HG03457 (cell line): ENCODE results near the gene SPDYE4.

ENCODE experiments used
- ATAC-seq: cut with Tn5 transposase; IDR thresholded peaks from one replicate; pipeline ENCODE4 v1.9.1; 2021; ENCODE audit warnings: moderate number of reproducible peaks; ENCODE audit not compliant: unreplicated experiment

SPDYE4 gene

DNA sequence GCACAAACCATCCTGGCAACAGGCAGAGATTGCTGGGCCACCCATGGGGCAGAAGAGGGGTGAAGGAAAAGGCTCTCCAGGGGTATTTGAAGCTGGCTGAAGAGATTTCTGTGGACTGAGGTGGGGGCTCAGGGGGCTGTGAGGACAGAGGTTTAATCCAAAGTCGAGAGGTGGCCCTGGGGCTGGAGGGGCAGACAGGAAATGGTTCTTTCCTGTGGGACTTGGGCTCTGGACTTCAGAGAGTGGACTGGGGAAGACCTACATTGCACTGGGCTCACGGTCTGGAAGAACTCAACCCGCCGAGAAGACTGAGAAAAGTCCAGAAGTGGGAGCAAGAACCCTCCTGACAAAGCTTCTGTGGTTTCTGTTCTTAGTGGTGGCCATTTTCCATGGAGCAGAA is 16.6 kb downstream of the SPDYE4 start:
- no peak for ATAC-seq

DNA sequence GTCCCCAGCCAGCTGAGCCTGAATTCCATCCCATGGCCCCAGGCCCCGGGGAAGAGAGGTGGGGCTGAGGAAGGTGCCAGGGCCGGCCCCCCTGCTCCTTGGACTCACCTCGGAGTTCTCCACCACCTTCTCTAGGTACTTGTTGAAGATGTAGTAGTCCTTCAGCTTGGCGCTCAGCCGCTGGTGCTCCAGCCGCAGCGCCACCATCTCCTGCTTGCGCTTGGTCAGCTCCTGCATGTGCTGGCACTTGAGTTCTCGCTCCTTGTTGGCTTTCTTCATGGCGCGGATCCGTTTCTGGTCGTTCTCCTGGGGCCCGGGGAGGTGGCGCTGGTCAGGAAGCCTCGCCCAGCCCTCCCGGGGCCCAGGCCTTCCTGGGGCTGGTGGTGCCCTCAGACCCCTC is 17.0 kb downstream of the SPDYE4 start:
- no peak for ATAC-seq

DNA sequence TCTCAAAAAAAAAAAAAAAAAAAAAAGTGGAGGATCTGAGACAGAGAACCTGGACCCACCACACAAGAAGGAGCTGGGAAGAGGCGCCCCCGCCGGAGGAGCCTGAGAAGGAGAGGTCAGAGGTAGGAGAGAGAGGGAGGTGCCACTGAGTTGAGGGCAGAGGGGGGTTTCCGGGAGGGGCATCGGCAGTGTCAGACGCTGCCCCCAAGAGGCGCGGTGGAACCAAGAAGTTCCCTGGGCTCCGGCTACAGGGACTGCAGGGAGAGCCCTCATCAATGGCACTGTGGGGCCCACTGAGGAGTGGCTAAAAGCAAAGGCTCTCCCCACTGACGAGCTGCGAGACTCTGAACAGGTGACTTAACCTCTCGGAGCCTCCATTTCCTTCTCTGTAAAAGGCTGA is 17.9 kb downstream of the SPDYE4 start:
- ATAC-seq: no peak

DNA sequence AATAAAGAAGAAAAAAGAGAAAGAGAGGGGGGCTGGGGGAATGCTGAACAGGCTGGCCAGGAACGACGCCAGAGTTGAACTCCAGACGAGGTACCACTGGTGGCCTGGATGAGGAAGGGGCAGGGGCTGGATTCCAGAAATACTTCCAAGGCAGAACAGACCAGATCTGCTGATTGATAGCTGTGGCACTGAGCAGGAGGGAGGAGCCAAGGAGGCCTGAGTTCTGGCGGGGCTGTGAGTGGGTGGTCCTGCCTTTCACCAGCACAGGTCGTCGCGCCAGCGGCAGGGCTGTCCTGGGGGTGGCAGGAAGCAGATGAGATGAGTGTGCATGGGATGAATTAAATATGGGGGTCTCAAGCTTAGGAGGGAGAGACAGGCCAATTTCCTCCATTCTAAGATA is 19.2 kb downstream of the SPDYE4 start:
- no peak for ATAC-seq

DNA sequence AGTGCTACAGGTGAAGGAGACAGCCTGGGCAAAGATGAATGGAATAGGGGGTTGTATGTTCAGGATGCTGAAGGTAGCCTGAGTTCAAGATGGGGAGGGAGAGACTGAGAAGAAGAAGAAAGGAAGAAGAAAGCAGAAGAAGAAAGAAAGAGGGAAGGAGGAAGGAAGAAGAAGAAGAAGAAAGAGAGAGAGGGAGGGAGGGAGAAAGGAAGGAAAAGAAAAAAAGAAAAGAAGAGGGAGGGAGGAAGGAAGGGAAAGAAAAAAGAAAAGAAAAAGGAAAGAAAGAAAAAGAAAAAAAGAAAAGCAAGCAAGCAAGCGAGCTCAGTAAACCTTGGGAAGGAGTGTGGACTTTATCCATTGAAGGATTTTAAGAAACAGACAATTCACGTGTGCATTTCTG is 21.6 kb downstream of the SPDYE4 start:
- ATAC-seq: no peak

DNA sequence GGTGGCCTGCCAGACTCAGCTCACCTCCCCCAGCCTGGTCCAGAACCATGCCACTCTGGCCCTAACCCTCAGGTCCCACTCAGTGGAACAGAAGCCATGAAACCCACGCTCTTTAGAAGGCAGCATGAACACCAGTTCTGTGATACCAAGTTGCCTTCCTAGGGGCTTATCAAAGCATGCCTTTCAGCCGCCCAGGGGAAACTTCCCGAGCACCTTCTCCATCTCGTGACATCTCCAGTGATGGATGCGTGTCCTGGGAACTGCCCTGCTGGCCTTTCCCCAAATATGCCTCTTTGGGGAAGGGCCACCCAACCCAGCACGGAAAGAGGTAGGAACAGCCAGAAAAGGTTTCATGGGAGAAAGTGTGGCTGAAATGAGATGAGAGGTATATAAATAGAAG is 22.0 kb downstream of the SPDYE4 start:
- ATAC-seq: no peak

DNA sequence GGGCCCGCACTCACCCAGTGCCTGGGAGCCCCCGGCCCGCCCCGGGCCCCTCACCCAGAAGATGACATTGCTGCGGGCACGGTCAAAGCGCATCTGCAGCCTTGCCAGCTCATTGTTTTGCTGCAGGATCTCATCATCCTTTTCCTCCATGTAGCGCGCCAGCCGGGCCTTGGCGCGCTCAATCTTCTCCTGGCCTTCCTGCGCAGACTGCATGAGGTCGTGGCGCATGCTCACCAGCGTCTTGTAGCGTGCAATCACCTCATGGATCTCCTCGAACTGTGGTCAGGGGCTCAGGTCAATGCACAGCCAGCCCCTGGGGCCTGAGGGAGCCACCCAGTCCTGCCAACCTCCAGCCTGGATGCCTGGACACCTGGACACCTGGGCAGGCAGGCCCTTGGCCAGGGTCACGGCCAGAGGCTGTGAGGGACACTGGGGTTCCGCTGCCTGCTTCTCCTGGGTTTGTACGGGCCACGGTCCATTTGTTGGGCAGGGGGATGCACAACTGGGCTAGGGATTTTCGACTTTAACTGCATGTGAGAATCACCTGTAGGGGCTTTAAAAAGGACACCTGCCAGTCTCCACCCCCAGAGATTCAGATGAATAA is 22.9 kb downstream of the SPDYE4 start:
- no peak for ATAC-seq

DNA sequence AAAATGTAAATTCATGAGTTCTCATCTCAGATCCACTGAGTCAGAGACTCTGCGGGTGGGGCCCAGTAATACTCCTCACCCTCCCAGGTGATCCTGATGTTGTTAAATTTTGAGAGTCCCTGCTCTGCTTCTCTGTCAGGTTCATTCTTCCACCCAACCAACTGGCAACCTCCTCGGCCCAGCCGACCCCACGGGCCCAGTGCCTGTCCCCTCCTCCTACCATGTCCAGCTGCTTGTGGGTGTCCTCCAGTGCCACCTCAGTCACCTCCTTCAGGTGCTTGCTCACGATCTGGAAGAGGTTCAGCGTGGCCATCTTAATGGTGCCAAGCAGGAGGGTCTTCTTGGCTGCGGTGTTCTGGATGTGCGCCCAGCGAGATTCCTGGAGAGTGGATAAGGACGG is 23.5 kb downstream of the SPDYE4 start:
- ATAC-seq: no peak

DNA sequence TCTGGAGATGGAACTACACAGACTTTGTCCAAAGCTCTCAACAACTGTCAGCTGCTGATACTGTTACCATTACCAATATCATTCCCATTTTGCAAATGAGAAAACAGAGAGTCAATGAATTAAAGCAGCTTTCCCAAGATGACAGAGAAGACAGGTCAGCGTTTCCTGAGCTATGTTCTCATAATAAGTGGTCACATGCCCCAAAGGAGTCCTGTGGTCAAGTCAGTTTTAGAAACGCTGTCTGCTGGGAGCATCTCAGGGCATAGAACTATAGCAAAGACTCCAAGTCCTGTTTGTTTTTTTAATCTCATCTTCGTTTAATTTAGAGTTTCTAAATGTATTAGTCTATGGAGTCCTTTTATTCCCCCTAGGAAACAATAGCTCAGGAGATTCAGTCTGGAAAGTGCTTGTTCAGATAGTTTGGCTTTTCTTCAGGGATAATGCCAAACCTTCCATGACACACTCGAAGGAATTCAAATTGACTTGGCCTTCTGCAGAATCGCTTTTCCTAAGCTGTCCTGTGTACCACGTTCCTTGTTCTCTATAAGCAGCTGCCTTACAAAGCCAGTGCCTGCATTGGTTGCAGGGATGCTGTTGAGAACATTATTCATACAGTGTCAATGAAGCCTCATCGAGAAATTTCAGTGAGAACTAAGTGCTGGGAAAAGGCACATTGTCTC is 25.8 kb downstream of the SPDYE4 start:
- ATAC-seq: no peak

DNA sequence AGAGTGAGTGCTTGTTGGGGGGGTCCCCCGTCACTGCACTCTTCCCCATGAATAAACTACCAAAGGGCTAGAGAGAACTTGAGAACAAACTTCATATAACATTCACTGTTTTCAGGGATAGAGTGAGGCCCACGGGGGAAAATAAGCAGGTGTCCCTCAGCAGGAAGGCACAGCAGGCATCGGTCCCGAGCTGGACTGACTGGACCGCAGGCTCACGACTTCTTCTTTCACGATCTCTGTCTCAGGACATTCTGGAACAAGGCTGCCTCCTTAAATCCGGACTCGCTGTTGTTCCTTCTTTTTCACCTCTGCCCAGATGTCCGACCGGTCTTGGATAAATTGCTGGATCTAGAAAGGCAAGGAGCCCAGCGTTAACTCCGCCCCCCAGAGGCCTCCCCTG is 28.5 kb downstream of the SPDYE4 start:
- ATAC-seq: no peak

DNA sequence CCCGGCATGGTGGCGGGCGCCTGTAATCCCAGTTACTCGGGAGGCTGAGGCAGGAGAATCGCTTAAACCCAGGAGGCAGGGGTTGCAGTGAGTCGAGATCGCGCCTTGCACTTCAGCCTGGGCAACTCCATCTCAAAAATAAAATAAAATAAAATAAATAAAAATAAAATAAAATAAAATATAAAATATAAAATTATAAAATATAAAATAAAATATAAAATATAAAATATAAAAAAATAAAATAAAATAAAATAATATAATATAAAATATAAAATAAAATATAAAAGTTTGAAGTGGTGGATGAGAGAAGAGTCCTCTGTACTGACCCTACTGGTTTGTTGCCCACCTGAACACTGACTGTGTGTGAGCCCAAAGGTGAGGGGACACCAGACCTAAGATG is 28.9 kb downstream of the SPDYE4 start:
- ATAC-seq: no peak

DNA sequence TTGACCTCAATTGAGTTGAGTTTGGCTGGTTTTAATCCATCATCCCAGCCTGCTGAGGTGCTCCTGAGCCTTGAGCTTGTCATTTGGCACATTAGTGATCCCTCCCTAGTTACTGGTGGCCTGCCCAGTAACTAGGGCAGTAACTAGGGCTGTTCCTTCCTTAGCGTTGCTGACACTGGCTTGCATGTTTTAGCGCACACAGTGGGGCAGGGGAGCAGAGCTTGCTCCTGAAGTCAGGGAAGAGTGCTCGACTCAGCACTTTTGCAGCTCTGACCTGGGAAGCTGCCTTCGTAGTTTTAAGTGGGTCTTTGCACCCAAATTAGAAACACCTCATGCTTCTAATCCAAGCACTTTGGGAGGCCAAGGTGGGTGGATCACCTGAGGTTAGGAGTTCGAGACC is 29.4 kb downstream of the SPDYE4 start:
- no peak for ATAC-seq

DNA sequence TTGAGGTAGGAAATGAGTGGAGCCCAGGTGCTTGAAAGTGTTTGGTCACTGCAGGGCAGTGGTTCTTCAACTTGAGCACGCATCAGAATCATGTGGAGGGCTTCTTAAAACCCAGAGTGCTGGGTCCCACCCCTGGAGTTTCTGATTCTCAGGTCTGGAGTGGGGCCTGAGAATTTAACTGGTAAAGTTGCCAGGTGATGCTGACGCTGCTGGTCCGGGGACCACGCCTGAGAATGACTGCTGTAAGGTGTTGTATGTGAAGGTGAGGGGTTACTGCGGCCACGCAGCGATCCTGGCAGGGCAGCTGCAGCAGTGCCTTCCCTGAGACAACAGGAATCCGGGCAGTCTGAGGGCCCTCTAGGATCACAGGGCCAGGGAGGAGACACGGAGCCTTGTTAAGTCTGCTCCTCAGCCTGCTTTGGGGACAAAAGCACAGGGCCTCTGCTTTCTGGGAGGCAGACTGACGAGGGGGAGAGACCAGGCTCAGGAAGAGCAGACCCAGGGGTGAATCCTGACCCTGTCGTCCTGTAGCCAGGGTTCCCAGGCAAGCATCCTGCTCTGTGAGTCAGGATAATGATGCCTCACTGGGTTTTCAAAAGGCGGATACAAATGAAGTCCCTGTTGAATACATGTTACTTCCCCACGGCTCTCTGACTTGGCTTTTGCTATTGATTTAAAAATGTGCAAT is 30.0 kb downstream of the SPDYE4 start:
- no peak for ATAC-seq

DNA sequence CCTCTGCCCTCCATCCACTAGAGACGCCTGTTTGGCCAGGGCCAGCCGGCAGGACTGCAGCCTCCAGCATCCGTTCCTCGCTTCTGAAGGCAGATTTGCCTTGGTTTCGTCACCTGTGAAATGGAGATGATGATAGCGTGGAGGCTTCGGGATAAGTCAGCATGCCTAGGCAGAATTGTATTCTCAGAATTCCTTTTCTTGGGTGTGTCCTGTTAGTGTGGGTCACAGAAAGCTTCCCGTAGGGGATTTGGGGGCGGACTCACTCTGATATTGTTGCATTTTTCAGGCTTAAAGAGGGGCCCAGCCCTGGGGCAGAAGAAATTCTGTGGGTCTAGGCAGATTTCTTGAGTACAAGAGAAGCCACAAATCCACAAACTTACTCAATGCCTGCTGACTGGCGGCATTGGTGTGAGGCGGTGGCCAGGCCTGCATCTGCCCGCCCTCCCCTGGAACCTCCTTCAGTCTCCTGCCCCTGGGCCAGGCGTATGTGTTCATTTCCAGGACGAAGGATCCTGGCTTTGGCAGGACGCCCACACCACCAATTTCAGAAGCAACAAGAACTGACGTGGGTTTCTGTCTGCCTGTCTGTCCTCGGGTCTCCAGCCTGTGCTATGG is 31.3 kb downstream of the SPDYE4 start:
- ATAC-seq: no peak

DNA sequence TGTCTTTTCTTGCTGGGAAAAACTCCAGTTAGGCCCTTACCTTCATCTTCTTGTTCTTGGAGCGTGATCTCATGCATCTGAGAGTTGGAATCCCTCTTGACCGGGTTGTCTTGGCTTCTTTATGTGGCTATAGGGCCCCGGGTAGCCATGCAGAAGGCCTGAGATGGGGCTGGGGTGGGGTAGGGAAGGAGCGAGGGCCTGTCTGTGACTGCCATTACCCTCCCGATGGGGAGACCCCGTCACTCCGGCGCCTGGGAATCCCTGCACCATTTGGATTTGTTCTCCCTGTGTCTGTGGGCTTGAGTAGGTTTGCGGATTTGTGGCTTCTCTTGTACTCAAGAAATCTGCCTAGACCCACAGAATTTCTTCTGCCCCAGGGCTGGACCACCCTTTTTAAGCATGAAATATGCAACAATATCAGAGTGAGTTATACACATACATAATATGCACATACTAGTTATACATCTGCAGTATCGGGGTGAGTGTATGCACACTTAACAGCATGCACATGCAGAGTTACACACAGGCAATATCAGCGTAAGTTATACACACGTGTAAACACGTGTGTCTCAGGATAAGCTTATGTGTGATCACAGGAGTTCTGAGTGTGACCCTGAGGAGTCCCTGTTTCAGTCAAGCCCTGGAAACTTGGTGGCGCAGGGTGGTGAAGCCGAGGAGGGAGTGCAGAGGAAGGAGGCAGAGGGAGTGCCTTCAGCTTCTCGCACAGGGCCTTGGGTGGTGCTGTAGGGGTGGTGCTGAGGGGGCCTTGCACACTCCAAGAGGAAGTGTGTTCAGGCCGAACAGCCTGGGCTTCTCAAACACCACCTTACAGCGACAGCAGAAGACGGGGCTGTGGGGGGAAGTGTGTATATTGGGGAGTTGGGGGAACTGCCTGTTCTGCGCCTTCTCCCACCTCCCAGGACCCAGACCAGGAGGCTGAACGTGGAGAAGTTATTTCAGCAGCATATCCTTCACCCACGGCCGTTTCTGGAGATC is 32.2 kb downstream of the SPDYE4 start:
- no peak for ATAC-seq

DNA sequence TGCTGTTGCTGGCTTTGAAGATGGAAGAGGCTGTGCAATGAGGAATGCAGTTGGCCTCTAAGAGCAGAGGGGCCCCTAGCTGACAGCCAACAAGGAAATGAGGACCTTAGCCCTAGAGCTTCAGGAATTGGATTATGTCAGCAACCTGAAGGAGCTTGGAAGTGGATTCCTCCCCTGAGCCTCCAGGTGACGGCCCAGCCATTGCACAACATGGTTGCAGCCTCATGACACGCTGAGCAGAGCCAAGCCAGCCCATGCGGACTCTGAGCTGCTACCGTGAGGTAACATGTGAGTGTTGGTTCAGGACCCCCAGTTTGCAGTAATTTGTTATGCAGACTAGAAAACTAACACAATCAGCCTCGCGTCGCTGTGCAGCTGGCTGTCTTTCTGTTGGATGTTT is 33.9 kb downstream of the SPDYE4 start:
- no peak for ATAC-seq

DNA sequence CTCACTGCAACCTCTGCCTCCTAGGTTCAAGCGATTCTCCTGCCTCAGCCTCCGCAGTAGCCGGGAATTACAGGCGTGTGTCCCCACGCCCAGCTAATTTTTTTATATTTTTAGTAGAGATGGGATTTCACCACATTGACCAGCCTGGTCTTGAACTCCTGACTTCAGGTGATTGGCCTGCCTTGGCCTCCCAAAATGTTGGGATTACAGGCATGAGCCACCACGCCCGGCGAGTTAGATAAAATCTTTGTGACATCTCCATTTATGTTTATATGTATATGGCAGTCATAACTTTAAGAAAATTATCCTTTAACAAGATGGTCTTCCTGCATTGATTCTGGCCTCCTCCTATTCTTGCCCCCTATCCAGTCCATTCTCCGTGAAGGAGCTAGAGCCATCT is 37.8 kb downstream of the SPDYE4 start:
- ATAC-seq: no peak

DNA sequence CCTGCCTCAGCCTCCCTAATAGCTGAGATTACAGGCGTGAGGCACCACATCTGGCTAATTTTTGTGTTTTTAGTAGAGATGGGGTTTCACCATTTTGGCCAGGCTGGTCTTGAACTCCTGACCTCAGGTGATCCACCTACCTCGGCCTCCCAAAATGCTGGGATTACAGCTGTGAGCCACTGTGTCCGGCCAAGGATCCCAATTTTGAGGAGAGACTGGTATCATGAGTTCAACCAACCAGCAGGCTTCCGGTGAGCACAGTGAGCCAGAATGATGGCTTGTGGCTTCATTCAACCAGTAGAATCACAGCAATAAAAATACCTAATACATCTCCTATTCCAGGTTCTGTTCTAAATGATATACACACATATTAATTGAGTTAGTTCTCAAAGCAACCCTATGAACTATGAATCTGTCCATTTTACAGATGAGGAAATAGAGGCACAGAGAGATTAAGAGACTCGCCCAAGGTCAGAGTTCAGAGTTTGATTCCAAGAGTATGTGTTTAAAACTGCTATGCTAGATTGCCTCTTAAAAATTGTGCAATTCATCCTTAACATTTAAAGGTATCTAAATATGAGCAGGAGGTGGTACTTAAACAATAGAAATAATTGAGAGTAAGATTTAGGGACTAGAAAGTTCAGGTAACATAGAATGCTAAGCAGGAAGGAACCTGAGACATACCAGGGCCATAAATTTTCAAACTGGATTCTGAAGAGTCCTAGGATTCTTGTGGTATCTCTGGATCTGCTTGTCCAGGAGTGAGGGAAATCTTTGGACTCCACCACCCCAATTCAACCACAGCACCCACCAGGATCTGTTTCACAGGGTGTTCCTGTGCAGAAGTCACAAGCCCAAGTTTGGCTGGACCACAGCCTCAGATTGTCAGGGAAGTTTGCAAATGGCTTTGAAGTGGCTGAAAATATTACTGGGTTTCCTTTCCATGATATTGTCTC is 38.8 kb downstream of the SPDYE4 start:
- ATAC-seq: no peak

DNA sequence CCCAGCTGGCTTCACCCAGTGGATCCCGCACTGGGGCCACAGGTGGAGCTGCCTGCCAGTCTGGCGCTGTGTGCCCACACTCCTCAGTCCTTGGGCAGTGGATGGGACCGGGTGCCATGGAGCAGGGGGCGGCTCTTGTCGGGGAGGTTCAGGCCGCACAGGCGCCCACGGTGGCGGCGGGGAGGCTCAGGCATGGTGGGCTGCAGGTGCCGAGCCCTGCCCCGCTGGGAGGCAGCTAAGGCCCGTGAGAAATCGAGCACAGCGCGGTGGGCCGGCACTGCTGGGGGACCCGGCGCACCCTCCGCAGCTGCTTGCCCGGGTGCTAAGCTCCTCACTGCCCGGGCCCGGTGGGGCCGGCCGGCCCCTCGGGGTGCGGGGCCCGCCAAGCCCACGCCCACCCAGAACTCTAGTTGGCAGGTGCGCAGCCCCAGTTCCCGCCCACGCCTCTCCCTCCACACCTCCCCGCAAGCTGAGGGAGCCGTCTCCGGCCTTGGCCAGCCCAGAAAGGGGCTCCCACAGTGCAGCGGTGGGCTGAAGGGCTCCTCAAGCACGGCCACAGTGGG is 40.3 kb downstream of the SPDYE4 start:
- no peak for ATAC-seq
